T-cell (primary cell): ENCODE measurements around the gene NAMPT. TPM values are rescaled to one million over a fixed set of nuclear protein-coding genes. Genes with fewer than 3 reads are reported as not detected.

Experiments
- ATAC-seq, 4 experiments: fragments of 200-7000 bp in 3 of 4; fragments of 150-1000 bp in 1 of 4; cut with Tn5 transposase; replicated peaks in 1 of 4; 1 replicate in 3 of 4; 2 replicates in 1 of 4; pipeline ENCODE4 v1.10.0; 2021; ENCODE audit warnings: moderate library complexity in 3 of 4, mild to moderate bottlenecking in 2 of 4, moderate number of reproducible peaks in 1 of 4
- CTCF ChIA-PET, 2 donors: fragments of 300-600 bp; sonication (Branson Sonifier 250); formaldehyde crosslinking; loops; one replicate each; lab custom pipeline; 2022; ENCODE audit warnings: antibody characterized with exemption in 2 of 2; lab: Charles Lee
- POLR2A ChIA-PET, 2 donors: fragments of 300-600 bp; sonication (Branson Sonifier 250); formaldehyde crosslinking; loops; one replicate each; lab custom pipeline; 2022; ENCODE audit warnings: antibody characterized with exemption in 2 of 2; lab: Charles Lee
- DNase-seq, 35 experiments: peaks; one replicate each; pipeline versions ENCODE4 v3.0.0 to v3.0.0-alpha.2; 2013 to 2023
- H3K27ac ChIP-seq: one replicate; pipeline ENCODE4 v1.5.1; 2013; ENCODE audit warnings: low read length
- H3K27me3 ChIP-seq, 2 experiments: replicated peaks in 1 of 2; 1 replicate in 1 of 2; 2 replicates in 1 of 2; pipeline versions ENCODE4 v1.6.1 to v1.7.0; 2013; ENCODE audit warnings: low read length in 1 of 2, mixed read lengths in 1 of 2; ENCODE audit not compliant: control insufficient read depth in 2 of 2, insufficient read depth in 2 of 2; ENCODE audit errors: extremely low read depth in 1 of 2
- H3K36me3 ChIP-seq, 2 donors: 1 replicate in 1 of 2; 2 replicates in 1 of 2; pipeline versions ENCODE4 v1.6.1 to v1.7.0; 2013; ENCODE audit warnings: low read length in 1 of 2; ENCODE audit not compliant: control insufficient read depth in 2 of 2, insufficient read depth in 1 of 2; ENCODE audit errors: extremely low read depth in 1 of 2
- H3K4me1 ChIP-seq, 2 experiments: 1 replicate in 1 of 2; 2 replicates in 1 of 2; pipeline versions ENCODE4 v1.6.1 to v1.7.0; 2013; ENCODE audit warnings: low read length in 2 of 2, mixed read lengths in 1 of 2; ENCODE audit not compliant: insufficient read depth in 2 of 2, control insufficient read depth in 1 of 2; ENCODE audit errors: extremely low read depth in 1 of 2
- H3K4me3 ChIP-seq, 2 donors: 1 replicate in 1 of 2; 2 replicates in 1 of 2; pipeline versions ENCODE4 v1.5.1 to v1.7.0; 2013; ENCODE audit warnings: mild to moderate bottlenecking in 2 of 2, low read length in 1 of 2, moderate library complexity in 1 of 2; ENCODE audit not compliant: control insufficient read depth in 1 of 2; ENCODE audit errors: extremely low read depth in 1 of 2
- H3K9me3 ChIP-seq: 2 replicates; pipeline ENCODE4 v1.7.0; 2013
- H3K27ac Mint-ChIP-seq, 2 donors: one replicate each; pipeline ENCODE4 v1.8.0; 2020 to 2021; ENCODE audit warnings: mild to moderate bottlenecking in 2 of 2, mixed read lengths in 2 of 2
- H3K27me3 Mint-ChIP-seq, 2 donors: one replicate each; pipeline ENCODE4 v1.8.0; 2021 to 2022; ENCODE audit warnings: mixed read lengths in 2 of 2
- H3K36me3 Mint-ChIP-seq: one replicate; pipeline ENCODE4 v1.8.0; 2021; ENCODE audit warnings: mixed read lengths
- H3K4me1 Mint-ChIP-seq, 3 donors: one replicate each; pipeline ENCODE4 v1.8.0; 2020 to 2022; ENCODE audit warnings: mixed read lengths in 3 of 3, mild to moderate bottlenecking in 1 of 3
- H3K4me3 Mint-ChIP-seq, 3 donors: one replicate each; pipeline ENCODE4 v1.8.0; 2020 to 2022; ENCODE audit warnings: mild to moderate bottlenecking in 3 of 3, mixed read lengths in 3 of 3, moderate library complexity in 3 of 3
- H3K9me3 Mint-ChIP-seq, 3 donors: one replicate each; pipeline ENCODE4 v1.8.0; 2020 to 2022; ENCODE audit warnings: mixed read lengths in 3 of 3
- WGBS: methylation state at CpG from one replicate; pipeline ENCODE4 v1.1.5; 2013; ENCODE audit warnings: missing lambda C conversion rate; ENCODE audit not compliant: insufficient coverage; 5-methylcytosine and 5-hydroxymethylcytosine counted together
- total RNA-seq, 35 experiments: library from RNA in 6 of 35; stranded (reverse) in 6 of 35; fragments of 120-200 nt in 1 of 35; gene quantifications; one replicate each; pipeline versions ENCODE4 v1.2.1 to v1.2.4 and lab custom pipeline; 2013 to 2026

The NAMPT gene
- total RNA-seq, 5 donors from 2014 or later (not counting 1 experiment from before 2014, with no cell fraction given) = 22.4 to 151 (median 28.2) TPM

DNA sequence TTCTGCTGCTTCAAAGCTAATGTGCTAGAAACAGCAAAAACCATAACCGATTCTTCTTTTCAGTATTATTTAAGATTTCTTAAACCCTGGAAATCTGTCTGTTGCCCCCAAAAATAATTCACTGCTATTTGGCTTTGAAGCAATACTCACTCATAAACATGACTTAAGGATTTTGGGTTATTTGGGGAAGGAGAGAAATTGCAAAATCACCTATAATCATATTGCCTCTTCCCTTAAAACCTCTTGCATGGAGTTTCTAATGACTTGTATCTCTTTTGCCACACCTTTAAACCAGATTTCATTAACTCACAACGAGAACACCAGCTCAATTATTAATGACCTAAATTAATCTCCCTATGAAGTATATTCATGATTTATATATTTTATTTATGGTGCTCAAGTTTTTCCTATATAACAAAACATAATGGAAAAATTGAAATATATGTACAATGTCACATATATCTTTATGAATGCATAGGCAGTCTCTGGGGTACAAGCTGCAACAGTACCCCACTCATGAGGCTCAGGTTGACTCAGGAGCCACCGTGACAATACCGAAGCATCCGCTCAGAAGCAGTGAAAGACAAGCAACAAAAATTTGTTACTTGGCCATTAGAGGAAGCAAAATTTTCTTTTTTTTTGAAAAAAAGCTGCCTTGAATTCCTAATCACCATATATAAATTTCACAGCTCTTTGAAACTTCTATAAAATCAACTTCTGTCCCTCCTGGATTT is 3.0 kb downstream of the NAMPT start:
- Histone ChIP-seq H3K27me3 (no peaks in the 10 kb centered on the region), H3K4me1 (peaks cover 7 to 12% of the 10 kb centered on the region in 2 experiments), H3K36me3 (no peaks in the 10 kb centered on the region), H3K4me3 (no peak overlapping the region), H3K9me3 (no peaks in the 10 kb centered on the region), H3K27ac (no peak overlapping the region)
- WGBS = 60% methylated on average over 3 of the region's 5 CpGs
- Mint-ChIP-seq H3K9me3 (no peaks in the 10 kb centered on the region), H3K4me1 (peaks cover 43 to 60% (median 51%) of the 10 kb centered on the region in 3 donors), H3K27ac (no peak overlapping the region), H3K4me3 (no peak overlapping the region), H3K36me3 (peaks cover 10% of the 10 kb centered on the region), H3K27me3 (no peaks in the 10 kb centered on the region)
- DNase-seq = no peak
- CTCF ChIA-PET = interaction anchor here in 1 of 2 donors (1.5 kb wide), 1 partner anchor 10 kb away, joined by 6 read pairs; no protein-coding TSS in a partner anchor
- POLR2A ChIA-PET = interaction anchor here (0.5 to 2.0 kb wide), 7 partner anchors 9 to 890 kb away, joined by 3 to 15 read pairs (median 4); no protein-coding TSS in a partner anchor
- no peak for ATAC-seq

DNA sequence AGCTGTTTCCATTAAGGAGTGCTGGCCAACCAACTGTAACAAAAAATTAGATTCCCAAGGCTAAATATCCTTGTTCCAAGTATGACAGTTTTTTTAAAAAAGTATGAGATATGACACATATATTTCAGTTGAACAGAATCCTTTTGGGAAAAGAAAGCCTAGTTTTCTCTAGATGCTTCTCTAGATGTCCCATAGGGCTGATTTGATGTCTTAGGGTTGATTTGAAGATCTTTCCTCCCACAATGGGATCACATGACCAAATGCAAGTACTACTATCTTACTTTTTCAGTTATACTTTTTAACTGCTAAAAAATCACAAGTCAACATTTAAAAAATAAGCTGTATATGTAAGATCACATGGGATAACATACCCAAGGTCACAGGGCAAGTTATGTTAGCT is 3.7 kb downstream of the NAMPT start:
- Mint-ChIP-seq H3K4me1 (peaks cover 40 to 58% (median 50%) of the 10 kb centered on the region in 3 donors), H3K4me3 (no peak overlapping the region), H3K36me3 (peaks cover 12% of the 10 kb centered on the region), H3K9me3 (no peaks in the 10 kb centered on the region), H3K27me3 (no peaks in the 10 kb centered on the region), H3K27ac (no peak overlapping the region)
- CTCF ChIA-PET = interaction anchor here in 1 of 2 donors (1.5 kb wide), 1 partner anchor 10 kb away, joined by 6 read pairs; no protein-coding TSS in a partner anchor
- ATAC-seq (no peak), DNase-seq (no peak)
- Histone ChIP-seq H3K9me3 (no peaks in the 10 kb centered on the region), H3K36me3 (no peaks in the 10 kb centered on the region), H3K27ac (no peak overlapping the region), H3K4me3 (no peak overlapping the region), H3K4me1 (peaks cover 7 to 12% of the 10 kb centered on the region in 2 experiments), H3K27me3 (no peaks in the 10 kb centered on the region)
- POLR2A ChIA-PET = interaction anchor here (0.5 to 2.0 kb wide), 7 partner anchors 8 to 891 kb away, joined by 3 to 15 read pairs (median 4); no protein-coding TSS in a partner anchor

DNA sequence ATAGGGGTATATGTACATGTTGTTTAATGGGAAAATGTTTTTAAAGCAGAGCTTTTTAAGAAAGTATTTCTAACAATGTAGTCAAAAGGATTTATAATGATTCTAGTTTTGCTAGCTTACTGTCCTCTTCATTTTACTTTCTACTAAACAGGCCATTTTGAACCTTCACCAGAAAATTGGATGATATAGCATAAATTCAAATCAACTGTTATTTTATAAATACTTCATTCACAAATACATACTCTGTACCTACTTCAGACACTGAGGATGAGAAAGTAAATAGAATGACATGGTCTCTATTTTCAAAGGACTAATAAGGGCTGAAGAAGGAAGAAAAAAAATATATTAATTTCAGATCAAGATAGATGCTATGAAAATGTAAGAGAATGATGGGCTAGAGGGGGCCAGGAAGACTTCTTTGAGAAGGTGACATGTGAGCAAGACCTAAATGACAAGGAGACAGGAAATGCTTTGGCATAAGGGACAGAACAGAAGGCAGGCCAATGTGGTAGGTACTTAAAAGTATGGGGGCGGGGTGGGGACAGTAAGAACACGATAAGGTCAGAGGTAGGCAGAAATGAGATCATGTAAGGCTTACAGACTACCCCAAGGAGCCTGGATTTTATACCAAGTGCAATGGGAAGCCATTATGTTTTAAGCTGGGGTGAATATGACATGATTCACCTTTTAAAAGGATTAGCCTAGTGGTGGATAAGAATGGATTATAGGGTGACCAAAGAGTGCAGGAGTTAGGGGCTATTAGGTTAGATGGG is 5.2 kb downstream of the NAMPT start:
- Histone ChIP-seq H3K4me1 (peaks cover 0 to 4% of the 10 kb centered on the region in 2 experiments), H3K36me3 (peaks cover 0 to 10% of the 10 kb centered on the region in 2 donors), H3K27me3 (no peaks in the 10 kb centered on the region), H3K4me3 (no peak overlapping the region), H3K27ac (no peak overlapping the region), H3K9me3 (no peaks in the 10 kb centered on the region)
- Mint-ChIP-seq H3K27me3 (no peaks in the 10 kb centered on the region), H3K27ac (no peak overlapping the region), H3K4me3 (no peak overlapping the region), H3K4me1 (peaks cover 32 to 52% (median 44%) of the 10 kb centered on the region in 3 donors), H3K36me3 (peaks cover 17% of the 10 kb centered on the region), H3K9me3 (no peaks in the 10 kb centered on the region)
- ChIA-PET CTCF (interaction anchor here (0.6 to 1.6 kb wide), 3 partner anchors 11 to 1279 kb away, joined by 3 to 5 read pairs (median 3); no protein-coding TSS in a partner anchor), POLR2A (interaction anchor here in 1 of 2 donors (0.7 to 3.3 kb wide), 4 partner anchors 9 to 22 kb away, joined by 3 to 13 read pairs (median 4); no protein-coding TSS in a partner anchor)
- DNase-seq (no peak), ATAC-seq (no peak)
- WGBS = no CpG with 5 or more reads among the region's 2 CpGs

DNA sequence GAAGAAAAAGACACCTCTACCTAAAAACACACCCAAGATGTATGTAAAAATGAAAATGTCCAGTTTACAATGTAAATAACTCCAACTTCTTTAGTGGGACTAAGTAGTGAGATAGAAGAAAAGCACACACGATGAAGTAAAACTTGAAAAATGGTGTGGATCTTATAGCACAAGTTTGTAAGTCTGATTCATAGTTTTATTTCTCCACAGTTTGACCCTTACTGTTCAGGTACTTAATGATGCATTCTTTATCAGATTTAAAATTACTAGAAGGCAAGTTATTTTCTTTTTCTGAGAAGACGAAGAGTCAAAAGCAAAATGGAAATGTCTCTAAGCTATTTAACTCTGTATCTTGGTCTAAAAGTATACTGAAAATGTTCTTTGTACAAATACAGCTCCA is 6.1 kb downstream of the NAMPT start:
- CTCF ChIA-PET = interaction anchor here (0.5 to 1.6 kb wide), 4 partner anchors 10 to 1280 kb away, joined by 3 to 5 read pairs (median 4); no protein-coding TSS in a partner anchor
- Histone ChIP-seq H3K27ac (no peak overlapping the region), H3K36me3 (peaks cover 0 to 11% of the 10 kb centered on the region in 2 donors), H3K9me3 (no peaks in the 10 kb centered on the region), H3K4me3 (no peak overlapping the region), H3K4me1 (peaks cover 0 to 3% of the 10 kb centered on the region in 2 experiments), H3K27me3 (no peaks in the 10 kb centered on the region)
- Mint-ChIP-seq H3K4me1 (peaks cover 27 to 49% (median 41%) of the 10 kb centered on the region in 3 donors), H3K27me3 (no peaks in the 10 kb centered on the region), H3K9me3 (no peaks in the 10 kb centered on the region), H3K36me3 (peaks cover 23% of the 10 kb centered on the region), H3K27ac (no peak overlapping the region), H3K4me3 (no peak overlapping the region)
- no CpG with 5 or more reads among the region's 2 CpGs for WGBS
- POLR2A ChIA-PET = interaction anchor here in 1 of 2 donors (0.8 to 3.3 kb wide), 3 partner anchors 8 to 13 kb away, joined by 4 to 13 read pairs (median 5); no protein-coding TSS in a partner anchor
- ATAC-seq (no peak), DNase-seq (no peak)

DNA sequence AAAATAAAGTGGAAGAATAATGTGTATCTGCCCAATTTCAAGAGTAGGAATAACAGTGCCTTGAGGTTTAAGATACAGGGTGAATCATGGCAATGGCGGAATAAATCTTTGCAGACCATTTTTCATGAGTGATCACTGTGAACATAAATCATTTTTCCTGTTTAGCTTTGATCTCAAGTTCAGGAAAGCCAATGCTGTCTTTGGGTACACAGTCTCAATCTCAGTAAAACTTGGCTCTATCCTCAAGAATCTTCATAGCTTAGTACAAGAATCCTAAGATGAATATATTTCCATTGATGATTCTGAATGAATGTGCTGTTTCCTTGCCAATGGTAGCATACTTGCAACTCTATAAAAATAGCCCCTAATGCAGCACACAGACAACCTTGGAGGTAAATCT is 6.8 kb downstream of the NAMPT start:
- no peak for DNase-seq
- no peak for ATAC-seq
- Mint-ChIP-seq H3K4me1 (peaks cover 23 to 44% (median 34%) of the 10 kb centered on the region in 3 donors), H3K27ac (no peak overlapping the region), H3K4me3 (no peak overlapping the region), H3K27me3 (no peaks in the 10 kb centered on the region), H3K36me3 (peaks cover 28% of the 10 kb centered on the region), H3K9me3 (no peaks in the 10 kb centered on the region)
- Histone ChIP-seq H3K4me1 (no peaks in the 10 kb centered on the region), H3K4me3 (no peak overlapping the region), H3K36me3 (peaks cover 0 to 15% of the 10 kb centered on the region in 2 donors), H3K27me3 (no peaks in the 10 kb centered on the region), H3K27ac (no peak overlapping the region), H3K9me3 (no peaks in the 10 kb centered on the region)
- WGBS = no CpG with 5 or more reads among the region's 1 CpG
- POLR2A ChIA-PET = interaction anchor here in 1 of 2 donors (0.6 to 3.3 kb wide), 3 partner anchors 10 to 254 kb away, joined by 3 to 13 read pairs (median 4); no protein-coding TSS in a partner anchor
- CTCF ChIA-PET = no interaction called here

DNA sequence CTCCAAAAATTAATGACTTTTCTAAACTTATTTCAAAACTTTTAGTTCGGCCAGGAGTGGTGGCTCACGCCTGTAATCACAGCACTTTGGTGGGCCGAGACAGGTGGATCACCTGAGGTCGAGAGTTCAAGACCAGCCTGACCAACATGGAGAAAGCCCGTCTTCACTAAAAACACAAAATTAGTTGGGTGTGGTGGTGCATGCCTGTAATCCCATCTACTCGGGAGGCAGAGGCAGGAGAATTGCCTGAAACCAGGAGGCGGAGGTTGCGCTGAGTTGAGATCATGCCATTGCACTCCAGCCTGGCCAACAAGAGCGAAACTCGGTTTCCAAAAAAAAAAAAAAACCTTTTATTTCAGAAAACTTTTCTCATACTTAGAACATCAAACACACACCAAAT is 8.3 kb downstream of the NAMPT start:
- Mint-ChIP-seq H3K27me3 (no peaks in the 10 kb centered on the region), H3K9me3 (no peaks in the 10 kb centered on the region), H3K36me3 (peaks cover 36% of the 10 kb centered on the region), H3K27ac (no peak overlapping the region), H3K4me3 (no peak overlapping the region), H3K4me1 (peaks cover 18 to 30% (median 21%) of the 10 kb centered on the region in 3 donors)
- 100% methylated on average over 4 of the region's 10 CpGs for WGBS
- H3K4me3 ChIP-seq = no peak overlapping the region
- DNase-seq = no peak
- no peaks in the 10 kb centered on the region for H3K4me1 ChIP-seq
- no peak overlapping the region for H3K27ac ChIP-seq
- H3K27me3 ChIP-seq = no peaks in the 10 kb centered on the region
- CTCF ChIA-PET = no interaction called here
- POLR2A ChIA-PET = no interaction called here
- peaks cover 0 to 18% of the 10 kb centered on the region in 2 donors for H3K36me3 ChIP-seq
- no peaks in the 10 kb centered on the region for H3K9me3 ChIP-seq
- no peak for ATAC-seq
